Measurements from ENCODE around the gene AATK.
"Not testable (repeated sequence)": the region's sequence is repeated elsewhere in the genome, so short reads cannot be mapped to it uniquely, and the experiment has no call there.

The AATK gene

GRCh38 chr17:81161536-81161935, 4.5 kb downstream of the AATK start:
- DNase-seq = no peak

- no peak for DNase-seq
Measured at GRCh38 chr17:81160747-81161453, 5.1 kb downstream of the AATK start.

GRCh38 chr17:81160306-81160705, 5.7 kb downstream of the AATK start:
- DNase-seq = no peak

GRCh38 chr17:81159611-81160265, 6.3 kb downstream of the AATK start:
- DNase-seq = no peak

GRCh38 chr17:81158688-81159590, 7.1 kb downstream of the AATK start:
- DNase-seq = no peak

GRCh38 chr17:81157848-81158687, 8.0 kb downstream of the AATK start:
- DNase-seq = no peak

- no peak for DNase-seq
Measured at GRCh38 chr17:81156866-81157805, 8.9 kb downstream of the AATK start.

GRCh38 chr17:81154961-81155360, 11.1 kb downstream of the AATK start:
- DNase-seq = no peak

GRCh38 chr17:81154016-81154415, 12.0 kb downstream of the AATK start:
- not testable (repeated sequence) for DNase-seq

GRCh38 chr17:81153340-81153803, 12.6 kb downstream of the AATK start:
- DNase-seq = peak; percentile 14 to 34

- DNase-seq = no peak
Measured at GRCh38 chr17:81152288-81152828, 13.7 kb downstream of the AATK start.

GRCh38 chr17:81151278-81151677, 14.7 kb downstream of the AATK start:
- no peak for DNase-seq

GRCh38 chr17:81150377-81151077, 15.5 kb downstream of the AATK start:
- no peak for DNase-seq

GRCh38 chr17:81148986-81149533, 17.0 kb downstream of the AATK start:
- no peak for DNase-seq

GRCh38 chr17:81148571-81148970, 17.4 kb downstream of the AATK start:
- DNase-seq = no peak

GRCh38 chr17:81147701-81148100, 18.3 kb downstream of the AATK start:
- no peak for DNase-seq

- not testable (repeated sequence) for DNase-seq
Measured at GRCh38 chr17:81146208-81146607, 19.8 kb downstream of the AATK start.

- DNase-seq = no peak
Measured at GRCh38 chr17:81144423-81144781, 21.6 kb downstream of the AATK start.

GRCh38 chr17:81143717-81144422, 22.2 kb downstream of the AATK start:
- no peak for DNase-seq

- no peak for DNase-seq
Measured at GRCh38 chr17:81143200-81143527, 22.9 kb downstream of the AATK start.
